Gastrocnemius medialis (tissue), 4 donors: ENCODE measurements around the gene PFKFB1.

Experiments
- POLR2A ChIP-seq, 2 donors: fragments of 450-650 bp; IDR thresholded peaks; one replicate each; pipeline ENCODE4 v1.6.1; 2017; ENCODE audit warnings: antibody characterized with exemption in 2 of 2, mild to moderate bottlenecking in 2 of 2, moderate library complexity in 2 of 2
- TF ChIP-seq, protein P1 (sequence below), 5 experiments: fragments of 450-650 bp in 3 of 5; fragments of 200-600 bp in 2 of 5; sonication (generic) in 2 of 5; IDR thresholded peaks in 4 of 5; conservative IDR thresholded peaks in 1 of 5; 1 replicate in 4 of 5; 2 replicates in 1 of 5; pipeline ENCODE4 v1.5.1; 2016 to 2019; ENCODE audit warnings: antibody characterized with exemption in 5 of 5, mild to moderate bottlenecking in 3 of 5, moderate library complexity in 3 of 5

DNA sequence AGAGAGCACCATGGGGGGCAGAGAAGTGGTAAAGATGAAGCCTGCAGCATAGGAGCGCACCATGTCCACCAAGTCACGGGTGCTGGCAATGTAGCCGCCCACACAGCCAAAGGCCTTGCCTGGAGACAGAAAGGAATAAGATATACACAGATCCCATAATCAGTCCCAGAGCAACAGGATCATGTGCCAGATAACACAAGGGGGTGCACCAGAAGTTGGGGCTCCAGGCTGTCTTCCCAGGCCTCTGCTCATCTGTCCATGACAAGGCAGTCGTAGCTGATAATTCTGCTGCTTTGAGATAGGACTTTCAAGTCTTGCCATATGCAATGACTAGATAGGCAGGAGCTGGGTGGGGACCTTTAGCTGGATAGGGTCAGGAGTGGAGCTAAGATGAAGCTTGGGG is 20.9 kb upstream of the PFKFB1 start:
- TF ChIP-seq, protein P1, sequence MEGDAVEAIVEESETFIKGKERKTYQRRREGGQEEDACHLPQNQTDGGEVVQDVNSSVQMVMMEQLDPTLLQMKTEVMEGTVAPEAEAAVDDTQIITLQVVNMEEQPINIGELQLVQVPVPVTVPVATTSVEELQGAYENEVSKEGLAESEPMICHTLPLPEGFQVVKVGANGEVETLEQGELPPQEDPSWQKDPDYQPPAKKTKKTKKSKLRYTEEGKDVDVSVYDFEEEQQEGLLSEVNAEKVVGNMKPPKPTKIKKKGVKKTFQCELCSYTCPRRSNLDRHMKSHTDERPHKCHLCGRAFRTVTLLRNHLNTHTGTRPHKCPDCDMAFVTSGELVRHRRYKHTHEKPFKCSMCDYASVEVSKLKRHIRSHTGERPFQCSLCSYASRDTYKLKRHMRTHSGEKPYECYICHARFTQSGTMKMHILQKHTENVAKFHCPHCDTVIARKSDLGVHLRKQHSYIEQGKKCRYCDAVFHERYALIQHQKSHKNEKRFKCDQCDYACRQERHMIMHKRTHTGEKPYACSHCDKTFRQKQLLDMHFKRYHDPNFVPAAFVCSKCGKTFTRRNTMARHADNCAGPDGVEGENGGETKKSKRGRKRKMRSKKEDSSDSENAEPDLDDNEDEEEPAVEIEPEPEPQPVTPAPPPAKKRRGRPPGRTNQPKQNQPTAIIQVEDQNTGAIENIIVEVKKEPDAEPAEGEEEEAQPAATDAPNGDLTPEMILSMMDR (IDR thresholded peaks at IDR 0.05 in 4 of 5, conservative IDR thresholded peaks at IDR 0.05 in 1 of 5): no peak
- TF ChIP-seq POLR2A (IDR thresholded peaks at IDR 0.05): no peak
